GM12878 (cell line): ENCODE results near the gene MIEF1. TPM values are rescaled to one million over a fixed set of nuclear protein-coding genes. Genes with fewer than 3 reads are reported as not detected.
A peak's percentile ranks its signal among the peaks of the same experiment; 100 is the strongest.

ENCODE experiments used
- ATAC-seq: fragments of 200-7000 bp; cut with Tn5 transposase; 3 replicates; pipeline ENCODE4 v1.9.1; 2020; ENCODE audit warnings: mild to moderate bottlenecking, moderate library complexity
- BruUV-seq: library from RNA; stranded (reverse); fragments of 400-500 nt; replicated peaks from 2 replicates; lab custom pipeline; 2021; lab: Mats Ljungman, UMichigan
- CTCF ChIA-PET: fragments of 300-600 bp; sonication (Branson Sonifier 250); formaldehyde crosslinking; extraction: SDS; loops from one replicate; lab custom pipeline; 2021; ENCODE audit warnings: inconsistent platforms; lab: Yijun Ruan, JAX
- POLR2A ChIA-PET: fragments of 350-600 bp; formaldehyde crosslinking; extraction: SDS; loops from one replicate; lab custom pipeline; 2021; ENCODE audit warnings: inconsistent platforms; lab: Charles Lee
- RAD21 ChIA-PET: fragments of 300-600 bp; sonication (Branson Sonifier 250); formaldehyde crosslinking; loops from one replicate; lab custom pipeline; 2023; ENCODE audit warnings: antibody characterized with exemption; ENCODE audit not compliant: unreplicated experiment; lab: Charles Lee
- SMC1A ChIA-PET: fragments of 300-600 bp; sonication (Branson Sonifier 250); formaldehyde crosslinking; loops from one replicate; lab custom pipeline; 2023; ENCODE audit not compliant: unreplicated experiment, uncharacterized antibody; lab: Charles Lee
- DNase-seq: peaks from one replicate; pipeline ENCODE4 v3.0.0-alpha.2; 2011; ENCODE audit warnings: low read depth, low spot score
- FAIRE-seq: peaks from 3 replicates; lab custom pipeline; 2011; peaks lifted over from hg19 to GRCh38; lab: Jason Lieb, UNC
- H2AFZ ChIP-seq: 2 replicates; pipeline ENCODE4 v1.6.0; 2011; ENCODE audit warnings: low read depth, low read length, control low read depth; ENCODE audit not compliant: control insufficient read depth
- H3K27ac ChIP-seq: 2 replicates; pipeline ENCODE4 v1.5.1; 2011; ENCODE audit warnings: control low read depth; ENCODE audit not compliant: control insufficient read depth, insufficient read depth
- H3K27me3 ChIP-seq, 2 experiments: replicated peaks in 1 of 2; 2 replicates each; pipeline versions ENCODE4 v1.6.0 to v1.6.1; 2011; ENCODE audit warnings: low read length in 1 of 2; ENCODE audit not compliant: control insufficient read depth in 2 of 2, insufficient read depth in 2 of 2
- H3K36me3 ChIP-seq, 2 experiments: 2 replicates each; pipeline ENCODE4 v1.5.1; 2011; ENCODE audit warnings: low read length in 1 of 2; ENCODE audit not compliant: control insufficient read depth in 2 of 2, insufficient read depth in 2 of 2
- H3K4me1 ChIP-seq: 2 replicates; pipeline ENCODE4 v1.6.1; 2011; ENCODE audit warnings: mild to moderate bottlenecking, low read length, moderate library complexity, mixed read lengths; ENCODE audit not compliant: control insufficient read depth, insufficient read depth
- H3K4me2 ChIP-seq: 2 replicates; pipeline ENCODE4 v1.6.0; 2011; ENCODE audit warnings: control low read depth; ENCODE audit not compliant: control insufficient read depth, insufficient read depth
- H3K4me3 ChIP-seq: fragments of 200-600 bp; sonication (generic); 2 replicates; pipeline ENCODE4 v1.5.1; 2016
- H3K79me2 ChIP-seq: 2 replicates; pipeline ENCODE4 v1.6.0; 2011; ENCODE audit warnings: low read length; ENCODE audit not compliant: control insufficient read depth, insufficient read depth
- H3K9ac ChIP-seq: 2 replicates; pipeline ENCODE4 v1.8.0; 2011; ENCODE audit warnings: low read length, control low read depth, mixed read lengths; ENCODE audit not compliant: control insufficient read depth, insufficient read depth
- H3K9me3 ChIP-seq: replicated peaks from 3 replicates; pipeline ENCODE4 v1.5.1; 2011; ENCODE audit warnings: mild to moderate bottlenecking, low read length; ENCODE audit not compliant: control insufficient read depth, insufficient read depth
- H4K20me1 ChIP-seq: 2 replicates; pipeline ENCODE4 v1.6.0; 2011; ENCODE audit not compliant: control insufficient read depth, insufficient read depth
- IKZF1 ChIP-seq: fragments of 450-650 bp; conservative IDR thresholded peaks from 2 replicates; pipeline ENCODE4 v1.6.1; 2017; ENCODE audit warnings: antibody characterized with exemption, mild to moderate bottlenecking
- POLR2A ChIP-seq: IDR thresholded peaks from 2 replicates; pipeline ENCODE4 v1.6.1; 2011; ENCODE audit warnings: low read depth, mild to moderate bottlenecking, low read length
- POLR2AphosphoS2 ChIP-seq: IDR thresholded peaks from 2 replicates; pipeline ENCODE4 v1.6.1; 2011; ENCODE audit warnings: low read depth, mild to moderate bottlenecking, low read length, improper control_type of control experiment, moderate library complexity
- RB1 ChIP-seq: fragments of 450-650 bp; formaldehyde crosslinking; IDR thresholded peaks from 2 replicates; pipeline ENCODE4 v1.6.1; 2017; ENCODE audit warnings: mild to moderate bottlenecking, borderline replicate concordance
- SMC3 ChIP-seq: IDR thresholded peaks from 2 replicates; pipeline ENCODE4 v1.6.1; 2011; ENCODE audit warnings: low read length, improper control_type of control experiment, borderline replicate concordance
- SPI1 ChIP-seq: IDR thresholded peaks from 2 replicates; pipeline ENCODE4 v1.6.1; 2011; ENCODE audit warnings: low read depth, mild to moderate bottlenecking, low read length, moderate library complexity, borderline replicate concordance; ENCODE audit not compliant: insufficient read depth
- TARDBP ChIP-seq: IDR thresholded peaks from 2 replicates; pipeline ENCODE4 v1.6.1; 2016; ENCODE audit warnings: borderline replicate concordance
- TCF12 ChIP-seq: IDR thresholded peaks from 2 replicates; pipeline ENCODE4 v1.6.1; 2011; ENCODE audit warnings: low read depth, mild to moderate bottlenecking, low read length
- WGBS: methylation state at CpG from one replicate; pipeline ENCODE4 v1.1.6; 2016; ENCODE audit warnings: low lambda C conversion rate; ENCODE audit not compliant: insufficient replicate concordance, insufficient coverage; ENCODE audit errors: missing lambda C conversion rate; 5-methylcytosine and 5-hydroxymethylcytosine counted together
- in situ Hi-C: fragments of 300-500 bp; cut with MboI; formaldehyde crosslinking; loops from 9 replicates; pipeline ENCODE4 v1.14.3; 2018; ENCODE audit warnings: mixed read lengths
- intact Hi-C: fragments of 100-400 bp; cut with micrococcal nuclease; formaldehyde crosslinking; loops from one replicate; pipeline ENCODE4 v1.14.2; 2022; ENCODE audit not compliant: unreplicated experiment
- polyA plus RNA-seq, 11 experiments: library from polyadenylated mRNA; depleted of rRNA in 4 of 11; unstranded in 6 of 11; stranded (reverse) in 5 of 11; fragments of >200 nt; fragmentation: Nextera tagmentation in 4 of 11; fragmentation: Illumina TruSeq in 1 of 11; extraction: Ambion mirVana in 4 of 11; extraction: Trizol in 1 of 11; gene quantifications; 1 replicate in 1 of 11; 2 replicates in 10 of 11; pipeline versions ENCODE4 v1.2.1 to v1.2.3, GENCODE V29; 2011 to 2016; ENCODE audit warnings: inconsistent platforms in 2 of 11, missing spikeins in 2 of 11, low read depth in 1 of 11
- total RNA-seq, 4 experiments: library from RNA; depleted of rRNA in 3 of 4; stranded (reverse); fragments of >200 nt in 3 of 4; fragmentation: Illumina TruSeq in 1 of 4; extraction: Trizol in 1 of 4; gene quantifications; 2 replicates each; pipeline versions ENCODE4 v1.2.1 to v1.2.3, GENCODE V29; 2013 to 2021

MIEF1 gene
- total and polyA plus RNA-seq, 10 of the 15 experiments (the other 5 are each of a cell fraction or from before 2014, with no cell fraction given): 12.4 to 52.3 (median 29.3) TPM

DNA sequence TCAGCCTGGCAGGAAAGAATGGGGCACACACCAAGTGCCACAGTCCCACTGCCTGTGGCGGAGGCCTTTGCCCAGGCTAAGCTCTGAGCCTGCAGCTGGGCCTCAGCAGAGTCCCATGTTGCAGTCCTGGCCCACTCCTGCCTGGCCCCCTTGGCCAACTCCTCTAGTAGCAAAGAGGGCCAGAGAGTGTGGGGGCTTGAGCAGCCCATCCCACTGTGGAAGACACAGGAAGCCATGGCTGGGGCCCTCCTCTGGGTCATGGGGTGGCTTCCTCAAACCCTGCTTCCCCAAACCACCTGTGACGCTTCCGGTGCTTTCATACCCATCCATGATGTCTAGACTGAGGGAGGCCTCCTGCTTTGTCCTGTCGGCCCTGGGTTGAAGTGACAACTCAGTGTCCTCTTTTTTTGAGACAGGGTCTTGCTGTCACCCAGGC, 24.7 kb downstream of the MIEF1 start:
- no peak overlapping the region for H3K4me3 ChIP-seq
- peak; percentile 4 for ATAC-seq
- no peak for FAIRE-seq
- 19% methylated on average over 4 of the region's 4 CpGs for WGBS
- intact Hi-C loops: no loop called here
- peaks cover 60% of the 10 kb centered on the region for H3K4me1 ChIP-seq
- TF ChIP-seq IKZF1 (0 out of 2 replicates have a peak, but pooled peaks have one; percentile 33), RB1 (no peak), SMC3 (no peak), POLR2A (peak; percentile 56; the same call in 1 of the 2 replicates), SPI1 (peak; percentile 6; the same call in 1 of the 2 replicates), POLR2AphosphoS2 (peak; percentile 42; the same call in 1 of the 2 replicates), TARDBP (no peak), TCF12 (no peak)
- POLR2A ChIA-PET: interaction anchor here (0.6 to 1.1 kb wide), 4 partner anchors 22 to 384 kb away, joined by 3 to 8 read pairs (median 4); a partner anchor contains a TSS
- no peak overlapping the region for H3K4me2 ChIP-seq
- BruUV-seq: no TSS peak
- H3K27me3 ChIP-seq: no peaks in the 10 kb centered on the region
- CTCF ChIA-PET: interaction anchor here (1.0 to 17.8 kb wide), 6 partner anchors 16 to 209 kb away, joined by 3 to 372 read pairs (median 20); partner anchors contain the start of genes MIEF1 and RPL3
- no peak overlapping the region for H3K9ac ChIP-seq
- H3K27ac ChIP-seq: peak overlapping the region; percentile 3; the same call in 1 of the 2 replicates
- peaks cover 67% of the 10 kb centered on the region for H3K79me2 ChIP-seq
- H2AFZ ChIP-seq: no peak overlapping the region
- in situ Hi-C loops: no loop called here
- RAD21 ChIA-PET: no interaction called here
- no peaks in the 10 kb centered on the region for H3K9me3 ChIP-seq
- no peak for DNase-seq
- peaks cover 16 to 20% of the 10 kb centered on the region in 2 experiments; a peak in 3 of 4 replicates for H3K36me3 ChIP-seq
- peaks cover 24% of the 10 kb centered on the region for H4K20me1 ChIP-seq
- SMC1A ChIA-PET: interaction anchor here (0.7 kb wide), 1 partner anchor 127 kb away, joined by 5 read pairs; the partner anchor contains the start of gene TAB1
